ENCODE data around the gene ZNF550. TPM values are rescaled to one million over a fixed set of nuclear protein-coding genes. Genes with fewer than 3 reads are reported as not detected.

ZNF550 gene
- total and polyA plus RNA-seq, 9 of the 15 experiments (the other 6 are each of a cell fraction or from before 2014, with no cell fraction given): 1.6 to 11.8 (median 4.3) TPM

Other genes starting within 250 kb of the ZNF550 start
Only the 7 nearest of the 23 such genes appear.
- gene ZNF419, start 72.1 kb downstream of the ZNF550 start, total RNA-seq (2014; rRNA removed): 1.4 and 1.6 TPM in 2 replicates
- gene ZNF419, start 72.1 kb downstream of the ZNF550 start, total RNA-seq (2014; rRNA removed; fragmentation: Illumina TruSeq; extraction: Trizol): 1.8 and 2.3 TPM in 2 replicates
- gene ZNF419, start 72.1 kb downstream of the ZNF550 start, total RNA-seq (2015; rRNA removed; fragmentation: Illumina TruSeq; extraction: Trizol): 1.2 and 1.3 TPM in 2 replicates
- gene ZNF419, start 72.1 kb downstream of the ZNF550 start, total RNA-seq (2021): 1.5 TPM in 2 replicates
- 1.7 and 5.4 TPM in 2 replicates for gene ZNF419, start 72.1 kb downstream of the ZNF550 start, polyA plus RNA-seq (2011; rRNA removed)
- gene ZNF419, start 72.1 kb downstream of the ZNF550 start, polyA plus RNA-seq (2014; fragmentation: Illumina TruSeq; extraction: Trizol): 1.3 TPM in 2 replicates
- gene ZNF419, start 72.1 kb downstream of the ZNF550 start, polyA plus RNA-seq (2014; fragmentation: Nextera tagmentation; extraction: Ambion mirVana): under 1 TPM; 0.07 to 0.50 TPM
- 1.3 and 2.2 TPM in 2 replicates for gene ZNF419, start 72.1 kb downstream of the ZNF550 start, polyA plus RNA-seq (2014; rRNA removed)
- gene ZNF773, start 59.9 kb downstream of the ZNF550 start, total RNA-seq (2014; rRNA removed): under 0.01 TPM in 1 of 2 replicates, not detected in the other
- 0.35 and 0.58 TPM in 2 replicates for gene ZNF773, start 59.9 kb downstream of the ZNF550 start, total RNA-seq (2014; rRNA removed; fragmentation: Illumina TruSeq; extraction: Trizol)
- gene ZNF773, start 59.9 kb downstream of the ZNF550 start, total RNA-seq (2015; rRNA removed; fragmentation: Illumina TruSeq; extraction: Trizol): 0.04 TPM in 1 of 2 replicates, not detected in the other
- 0.31 and 0.82 TPM in 2 replicates for gene ZNF773, start 59.9 kb downstream of the ZNF550 start, total RNA-seq (2021)
- gene ZNF773, start 59.9 kb downstream of the ZNF550 start, polyA plus RNA-seq (2011; rRNA removed): 0.87 and 2.0 TPM in 2 replicates
- 0.31 and 0.66 TPM in 2 replicates for gene ZNF773, start 59.9 kb downstream of the ZNF550 start, polyA plus RNA-seq (2014; fragmentation: Illumina TruSeq; extraction: Trizol)
- under 1 TPM in 1 of 2 experiments, not detected in 1; 0.04 TPM for gene ZNF773, start 59.9 kb downstream of the ZNF550 start, polyA plus RNA-seq (2014; fragmentation: Nextera tagmentation; extraction: Ambion mirVana)
- 0.30 and 0.35 TPM in 2 replicates for gene ZNF773, start 59.9 kb downstream of the ZNF550 start, polyA plus RNA-seq (2014; rRNA removed)
- 0.16 and 0.18 TPM in 2 replicates for gene ZNF549, start 32.5 kb downstream of the ZNF550 start, total RNA-seq (2014; rRNA removed)
- 0.29 and 0.48 TPM in 2 replicates for gene ZNF549, start 32.5 kb downstream of the ZNF550 start, total RNA-seq (2014; rRNA removed; fragmentation: Illumina TruSeq; extraction: Trizol)
- 0.11 and 0.25 TPM in 2 replicates for gene ZNF549, start 32.5 kb downstream of the ZNF550 start, total RNA-seq (2015; rRNA removed; fragmentation: Illumina TruSeq; extraction: Trizol)
- gene ZNF549, start 32.5 kb downstream of the ZNF550 start, total RNA-seq (2021): 0.22 TPM in 2 replicates
- gene ZNF549, start 32.5 kb downstream of the ZNF550 start, polyA plus RNA-seq (2011; rRNA removed): 0.08 and 0.68 TPM in 2 replicates
- 0.25 and 0.29 TPM in 2 replicates for gene ZNF549, start 32.5 kb downstream of the ZNF550 start, polyA plus RNA-seq (2014; fragmentation: Illumina TruSeq; extraction: Trizol)
- under 1 TPM; 0.03 to 0.14 TPM for gene ZNF549, start 32.5 kb downstream of the ZNF550 start, polyA plus RNA-seq (2014; fragmentation: Nextera tagmentation; extraction: Ambion mirVana)
- gene ZNF549, start 32.5 kb downstream of the ZNF550 start, polyA plus RNA-seq (2014; rRNA removed): 0.12 and 0.25 TPM in 2 replicates
- gene ZNF416, start 19.0 kb upstream of the ZNF550 start, total RNA-seq (2014; rRNA removed): 0.78 and 1.1 TPM in 2 replicates
- gene ZNF416, start 19.0 kb upstream of the ZNF550 start, total RNA-seq (2014; rRNA removed; fragmentation: Illumina TruSeq; extraction: Trizol): 1.2 and 1.6 TPM in 2 replicates
- 1.1 and 1.2 TPM in 2 replicates for gene ZNF416, start 19.0 kb upstream of the ZNF550 start, total RNA-seq (2015; rRNA removed; fragmentation: Illumina TruSeq; extraction: Trizol)
- gene ZNF416, start 19.0 kb upstream of the ZNF550 start, total RNA-seq (2021): 1.3 and 1.6 TPM in 2 replicates
- gene ZNF416, start 19.0 kb upstream of the ZNF550 start, polyA plus RNA-seq (2011; rRNA removed): 1.3 and 2.0 TPM in 2 replicates
- gene ZNF416, start 19.0 kb upstream of the ZNF550 start, polyA plus RNA-seq (2014; fragmentation: Illumina TruSeq; extraction: Trizol): 1.3 and 1.5 TPM in 2 replicates
- under 1 TPM; 0.20 to 0.27 TPM for gene ZNF416, start 19.0 kb upstream of the ZNF550 start, polyA plus RNA-seq (2014; fragmentation: Nextera tagmentation; extraction: Ambion mirVana)
- gene ZNF416, start 19.0 kb upstream of the ZNF550 start, polyA plus RNA-seq (2014; rRNA removed): 0.61 and 1.1 TPM in 2 replicates
- 0.14 and 0.69 TPM in 2 replicates for gene ZIK1, start 24.3 kb upstream of the ZNF550 start, total RNA-seq (2014; rRNA removed)
- gene ZIK1, start 24.3 kb upstream of the ZNF550 start, total RNA-seq (2014; rRNA removed; fragmentation: Illumina TruSeq; extraction: Trizol): 0.18 and 0.32 TPM in 2 replicates
- 0.15 and 0.25 TPM in 2 replicates for gene ZIK1, start 24.3 kb upstream of the ZNF550 start, total RNA-seq (2015; rRNA removed; fragmentation: Illumina TruSeq; extraction: Trizol)
- gene ZIK1, start 24.3 kb upstream of the ZNF550 start, total RNA-seq (2021): 0.16 and 0.27 TPM in 2 replicates
- gene ZIK1, start 24.3 kb upstream of the ZNF550 start, polyA plus RNA-seq (2011; rRNA removed): 0.20 and 0.42 TPM in 2 replicates
- gene ZIK1, start 24.3 kb upstream of the ZNF550 start, polyA plus RNA-seq (2014; fragmentation: Illumina TruSeq; extraction: Trizol): 0.12 and 0.19 TPM in 2 replicates
- under 1 TPM in 1 of 2 experiments, not detected in 1; 0.03 TPM for gene ZIK1, start 24.3 kb upstream of the ZNF550 start, polyA plus RNA-seq (2014; fragmentation: Nextera tagmentation; extraction: Ambion mirVana)
- 0.12 and 0.31 TPM in 2 replicates for gene ZIK1, start 24.3 kb upstream of the ZNF550 start, polyA plus RNA-seq (2014; rRNA removed)
- gene ZNF530, start 40.0 kb upstream of the ZNF550 start, total RNA-seq (2014; rRNA removed): 3.2 and 5.9 TPM in 2 replicates
- 4.1 and 5.0 TPM in 2 replicates for gene ZNF530, start 40.0 kb upstream of the ZNF550 start, total RNA-seq (2014; rRNA removed; fragmentation: Illumina TruSeq; extraction: Trizol)
- 3.0 and 3.1 TPM in 2 replicates for gene ZNF530, start 40.0 kb upstream of the ZNF550 start, total RNA-seq (2015; rRNA removed; fragmentation: Illumina TruSeq; extraction: Trizol)
- gene ZNF530, start 40.0 kb upstream of the ZNF550 start, total RNA-seq (2021): 3.5 and 4.0 TPM in 2 replicates
- 4.2 and 5.0 TPM in 2 replicates for gene ZNF530, start 40.0 kb upstream of the ZNF550 start, polyA plus RNA-seq (2011; rRNA removed)
- gene ZNF530, start 40.0 kb upstream of the ZNF550 start, polyA plus RNA-seq (2014; fragmentation: Illumina TruSeq; extraction: Trizol): 2.6 and 4.1 TPM in 2 replicates
- under 1 TPM; 0.28 to 0.78 TPM for gene ZNF530, start 40.0 kb upstream of the ZNF550 start, polyA plus RNA-seq (2014; fragmentation: Nextera tagmentation; extraction: Ambion mirVana)
- gene ZNF530, start 40.0 kb upstream of the ZNF550 start, polyA plus RNA-seq (2014; rRNA removed): 2.2 and 4.1 TPM in 2 replicates
- gene ZNF134, start 54.4 kb upstream of the ZNF550 start, total RNA-seq (2014; rRNA removed): 10.0 and 13.4 TPM in 2 replicates
- 5.5 and 5.9 TPM in 2 replicates for gene ZNF134, start 54.4 kb upstream of the ZNF550 start, total RNA-seq (2014; rRNA removed; fragmentation: Illumina TruSeq; extraction: Trizol)
- gene ZNF134, start 54.4 kb upstream of the ZNF550 start, total RNA-seq (2015; rRNA removed; fragmentation: Illumina TruSeq; extraction: Trizol): 4.6 and 5.7 TPM in 2 replicates
- 6.3 and 7.0 TPM in 2 replicates for gene ZNF134, start 54.4 kb upstream of the ZNF550 start, total RNA-seq (2021)
- gene ZNF134, start 54.4 kb upstream of the ZNF550 start, polyA plus RNA-seq (2011; rRNA removed): 3.1 and 6.6 TPM in 2 replicates
- 4.8 and 5.2 TPM in 2 replicates for gene ZNF134, start 54.4 kb upstream of the ZNF550 start, polyA plus RNA-seq (2014; fragmentation: Illumina TruSeq; extraction: Trizol)
- gene ZNF134, start 54.4 kb upstream of the ZNF550 start, polyA plus RNA-seq (2014; fragmentation: Nextera tagmentation; extraction: Ambion mirVana): 1 to 10 TPM; 1.3 to 1.5 TPM
- 6.5 and 7.0 TPM in 2 replicates for gene ZNF134, start 54.4 kb upstream of the ZNF550 start, polyA plus RNA-seq (2014; rRNA removed)

Data from K562 (cell line).